NCI-H1436 treated with DMSO at 0.1 percent for 48 hours (cell line): Measurements from ENCODE around the gene NKAIN1.
"Not testable (repeated sequence)": the region's sequence is repeated elsewhere in the genome, so short reads cannot be mapped to it uniquely, and the experiment has no call there.

Source experiments
- DNase-seq: peaks from one replicate; lab custom pipeline; 2025; lab: John Stamatoyannopoulos, UW

NKAIN1 gene

DNA sequence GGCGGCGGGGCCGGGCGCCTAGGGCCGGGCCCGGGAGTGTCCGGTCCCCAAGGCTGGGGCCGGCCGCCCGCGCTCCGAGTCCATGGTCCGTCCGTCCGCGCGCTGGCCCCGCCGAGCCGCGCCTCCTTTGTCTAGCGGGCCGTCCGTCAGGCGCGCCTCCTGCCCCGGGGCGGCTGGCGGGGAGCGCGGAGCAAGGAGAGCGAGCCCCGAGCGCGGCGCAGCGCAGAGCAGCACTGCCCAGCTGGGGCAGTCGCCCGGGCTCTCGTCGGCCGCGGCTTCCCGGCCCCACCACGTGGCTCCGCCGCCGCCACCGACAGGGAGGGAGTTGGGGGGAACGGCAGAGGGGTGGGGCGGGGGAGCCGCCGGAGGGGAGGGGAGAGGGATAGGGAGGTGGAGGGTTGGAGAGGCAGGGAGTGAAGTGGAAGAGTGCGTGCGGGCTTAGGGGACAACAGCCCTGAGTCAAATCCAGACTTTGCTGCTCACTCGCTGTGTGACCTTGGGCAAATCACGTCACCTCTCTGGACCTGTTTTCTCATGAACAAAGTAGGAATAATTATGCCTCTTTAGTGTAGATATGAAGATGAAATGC is at the start of gene NKAIN1:
Gene NKAIN1 (minus strand): TSS at position 235 of the 589 bp plus-strand sequence. CDS start 340 bp downstream, outside the sequence.
- DNase-seq: no peak

DNA sequence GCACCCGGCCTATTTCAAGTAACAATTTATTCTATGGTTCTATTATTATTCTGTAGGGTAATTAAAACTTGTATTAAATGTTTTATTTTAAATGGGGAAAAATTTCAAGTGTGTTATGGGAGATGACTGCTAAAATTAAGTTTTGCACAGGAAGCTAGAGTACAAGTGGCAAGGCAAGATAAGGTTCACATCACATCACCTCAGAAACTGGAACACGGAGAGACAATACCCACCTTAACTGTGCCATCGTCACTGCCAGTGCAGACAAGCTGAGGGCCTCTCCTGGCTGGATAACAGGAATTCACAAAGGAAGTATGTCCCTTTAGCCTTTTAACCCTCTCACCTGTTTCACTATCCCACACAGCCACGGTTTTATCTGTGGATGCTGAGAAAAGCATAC is 49.3 kb upstream of the NKAIN1 start:
- DNase-seq: no peak

- not testable (repeated sequence) for DNase-seq
Measured at GRCh38 chr1:31287791-31288190, 48.1 kb upstream of the NKAIN1 start.

- DNase-seq: not testable (repeated sequence)
Measured at GRCh38 chr1:31282426-31282825, 42.7 kb upstream of the NKAIN1 start.

GRCh38 chr1:31273619-31274018 is 33.9 kb upstream of the NKAIN1 start:
- DNase-seq: no peak

DNA sequence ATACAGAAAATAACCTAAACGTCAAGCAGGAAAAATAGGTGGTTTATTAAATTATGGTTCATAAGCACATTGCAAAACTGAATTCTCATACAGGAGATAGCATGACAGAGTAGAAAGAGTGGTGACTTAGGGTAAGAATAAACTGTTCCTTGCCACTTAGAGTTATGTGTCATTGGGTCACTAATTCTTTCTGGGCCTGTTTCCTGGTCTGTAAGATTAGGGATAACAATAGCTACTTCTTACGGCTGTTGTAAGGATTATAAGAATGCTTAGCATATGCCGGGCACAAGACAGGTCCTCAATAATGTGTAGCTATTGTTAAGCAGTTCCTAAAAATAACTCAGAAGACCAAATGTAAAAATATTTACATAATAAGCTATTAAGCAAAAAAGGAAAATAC is 32.7 kb upstream of the NKAIN1 start:
- DNase-seq: no peak

DNA sequence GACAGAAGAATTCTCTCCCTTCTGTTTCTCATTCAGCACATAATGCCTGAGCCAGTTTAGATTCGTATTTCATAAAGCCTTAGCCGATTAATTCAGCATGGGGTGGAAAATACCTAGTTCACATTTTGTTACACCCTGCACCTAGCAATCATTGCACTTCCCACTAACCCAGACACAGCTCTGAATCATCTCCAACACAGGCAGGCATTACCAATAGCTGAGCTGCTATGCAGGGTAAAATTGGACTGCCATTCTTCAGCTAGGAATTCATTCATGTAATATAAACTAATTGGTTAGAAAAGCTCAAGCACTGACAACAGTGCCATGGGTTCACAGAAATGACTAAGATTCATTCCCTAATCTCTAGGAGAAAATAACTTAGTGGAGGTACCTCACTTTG is 26.9 kb upstream of the NKAIN1 start:
- DNase-seq: no peak

GRCh38 chr1:31264790-31265386 is 25.2 kb upstream of the NKAIN1 start:
- no peak for DNase-seq

DNA sequence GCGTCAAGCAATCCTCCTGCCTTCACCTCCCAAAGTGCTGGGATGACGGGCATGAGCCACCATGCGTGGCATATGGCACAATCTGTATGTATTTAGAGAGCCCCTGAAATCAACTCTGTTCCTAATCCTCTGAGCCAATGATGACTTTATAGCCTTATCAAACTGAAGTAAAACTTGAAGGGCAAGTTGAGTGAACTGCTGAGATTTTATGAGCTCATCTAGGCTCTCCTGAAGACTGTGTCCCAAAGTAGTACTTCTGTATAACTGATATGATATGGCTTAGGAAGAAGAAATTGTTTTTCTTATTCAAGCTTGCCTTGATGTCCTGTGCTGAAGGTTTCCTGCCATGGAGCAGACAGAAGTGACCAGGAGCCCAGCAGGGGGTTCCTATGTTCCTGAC is 23.7 kb upstream of the NKAIN1 start:
- DNase-seq: no peak

- not testable (repeated sequence) for DNase-seq
Measured at GRCh38 chr1:31262393-31262792, 22.7 kb upstream of the NKAIN1 start.

GRCh38 chr1:31261916-31262315 is 22.2 kb upstream of the NKAIN1 start:
- DNase-seq: no peak

GRCh38 chr1:31259746-31260145 is 20.1 kb upstream of the NKAIN1 start:
- DNase-seq: no peak

DNA sequence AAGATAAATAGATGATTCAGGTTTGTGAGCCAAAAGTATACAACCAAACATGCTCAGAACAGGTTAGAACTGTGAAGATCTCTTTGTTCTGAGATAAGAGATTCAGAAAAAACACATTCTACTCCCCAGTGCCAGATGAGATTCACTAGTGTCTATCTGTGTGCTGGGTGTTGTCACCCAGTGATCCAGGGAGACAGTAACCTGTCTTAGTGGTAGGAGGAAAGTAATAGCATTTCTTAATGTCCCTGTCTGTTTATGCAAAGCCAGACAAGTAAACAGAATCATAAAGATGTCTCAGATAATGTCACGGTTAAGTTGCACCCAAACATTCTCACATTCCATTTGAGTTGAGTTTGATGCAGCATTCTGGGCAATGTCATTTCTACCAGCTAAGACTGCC is 18.9 kb upstream of the NKAIN1 start:
- no peak for DNase-seq

- no peak for DNase-seq
Measured at GRCh38 chr1:31257213-31257612, 17.5 kb upstream of the NKAIN1 start.

- no peak for DNase-seq
Measured at GRCh38 chr1:31249854-31250253, 10.2 kb upstream of the NKAIN1 start.

DNA sequence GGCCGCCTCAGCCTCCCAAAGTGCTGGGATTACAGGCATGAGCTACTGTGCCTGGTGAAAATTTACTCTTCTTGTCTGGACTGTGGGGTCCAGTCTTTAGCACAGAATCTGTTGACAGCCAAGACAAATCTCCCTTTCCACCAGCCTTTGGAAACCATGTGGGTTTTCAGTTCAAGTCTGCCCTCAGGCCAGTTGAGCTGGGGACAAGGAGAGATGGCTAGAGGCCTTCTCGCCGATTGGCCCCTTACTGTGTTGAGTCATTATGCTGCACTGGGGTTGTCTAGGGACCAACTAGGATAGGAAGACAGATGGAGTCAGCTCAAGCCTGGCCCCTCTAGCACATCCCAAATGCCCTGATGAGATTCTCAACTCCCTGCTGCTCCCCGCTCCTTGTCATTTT is 8.6 kb upstream of the NKAIN1 start:
- no peak for DNase-seq

- no peak for DNase-seq
Measured at GRCh38 chr1:31244326-31244725, 4.6 kb upstream of the NKAIN1 start.

DNA sequence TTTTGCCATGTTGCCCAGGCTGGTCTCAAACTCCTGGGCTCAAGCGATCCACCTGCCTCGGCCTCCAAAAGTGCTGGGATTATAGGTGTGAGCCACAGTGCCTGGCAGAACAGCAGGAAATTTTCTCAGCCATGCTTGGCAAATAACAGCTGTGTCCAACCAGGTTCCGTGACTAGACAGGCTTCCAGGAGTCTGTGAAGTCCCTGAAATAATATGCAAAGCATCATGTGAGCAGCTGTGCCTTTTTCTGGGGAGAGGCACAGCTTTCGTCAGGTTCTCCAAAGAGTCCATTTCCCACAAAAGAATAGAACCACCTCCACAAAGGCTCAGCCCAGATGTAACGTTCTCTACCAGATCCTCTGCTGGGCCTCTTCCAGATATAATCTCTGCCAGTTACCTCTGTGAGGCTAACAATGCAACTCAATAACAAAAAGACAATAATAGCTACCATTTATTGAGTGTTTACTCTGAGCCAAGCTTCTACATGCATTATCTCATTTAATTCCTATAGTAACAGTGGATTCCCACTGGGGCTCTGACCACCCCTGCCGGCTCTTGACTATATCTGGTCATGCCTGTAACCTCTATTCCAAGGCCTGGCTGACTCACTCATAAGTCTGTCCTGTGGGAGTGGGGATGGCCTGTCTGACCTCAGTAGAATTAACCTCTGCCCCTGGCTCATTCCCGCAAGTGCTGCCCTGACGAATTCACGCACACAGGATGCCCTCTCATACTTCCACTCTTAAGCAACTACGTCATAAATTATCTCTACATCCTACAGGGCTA is 4.0 kb upstream of the NKAIN1 start:
- no peak for DNase-seq

GRCh38 chr1:31241321-31241720 is 1.6 kb upstream of the NKAIN1 start:
- DNase-seq: no peak

DNA sequence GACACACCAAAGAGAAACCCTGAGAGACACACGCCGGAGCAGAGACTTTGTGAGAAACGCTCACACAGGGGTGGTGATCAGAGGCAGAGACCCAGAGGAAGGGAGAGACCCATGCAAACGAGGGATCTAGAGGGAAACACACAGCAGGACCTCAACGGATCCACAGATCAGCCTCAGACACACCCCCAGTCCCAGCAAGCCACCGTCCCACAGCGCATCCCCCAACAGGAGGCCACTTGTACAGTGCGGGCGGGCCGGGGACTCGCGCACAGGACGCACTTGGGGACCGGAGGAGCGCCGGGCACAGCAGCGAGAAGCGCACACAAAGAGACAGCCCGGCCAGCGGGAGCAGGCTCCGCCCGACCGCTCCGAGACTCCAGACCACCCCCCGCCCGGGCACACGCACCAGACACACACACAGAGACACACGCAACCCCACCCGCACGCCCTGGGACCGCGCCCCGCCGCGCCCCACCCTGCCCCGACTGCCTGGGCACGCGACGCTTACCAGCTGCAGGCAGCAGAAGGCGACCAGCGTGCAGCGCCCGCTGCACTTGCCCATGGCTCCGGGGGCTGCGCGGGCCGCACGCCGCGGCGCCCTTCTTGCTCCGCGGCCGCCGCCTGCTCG is 587 bp downstream of the NKAIN1 start:
- no peak for DNase-seq

DNA sequence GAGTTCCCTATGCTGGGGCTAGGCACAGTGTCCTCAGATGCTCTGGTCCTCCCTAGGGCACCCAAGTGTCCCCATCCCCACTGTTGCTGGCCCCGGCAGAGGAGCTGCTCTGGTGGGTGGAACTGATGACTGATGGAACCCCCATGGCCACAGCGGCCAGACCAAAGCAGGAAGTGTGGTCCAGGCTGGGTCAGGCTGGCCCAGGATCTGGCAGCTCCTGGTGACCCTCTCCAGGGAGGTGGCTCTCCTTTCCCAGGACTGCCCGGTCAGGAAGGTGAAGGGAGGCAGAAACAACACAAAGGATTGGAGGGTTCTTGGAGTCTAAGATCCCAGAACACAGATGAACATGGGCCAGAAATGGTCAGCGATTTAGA is 1.1 kb downstream of the NKAIN1 start:
- no peak for DNase-seq

DNA sequence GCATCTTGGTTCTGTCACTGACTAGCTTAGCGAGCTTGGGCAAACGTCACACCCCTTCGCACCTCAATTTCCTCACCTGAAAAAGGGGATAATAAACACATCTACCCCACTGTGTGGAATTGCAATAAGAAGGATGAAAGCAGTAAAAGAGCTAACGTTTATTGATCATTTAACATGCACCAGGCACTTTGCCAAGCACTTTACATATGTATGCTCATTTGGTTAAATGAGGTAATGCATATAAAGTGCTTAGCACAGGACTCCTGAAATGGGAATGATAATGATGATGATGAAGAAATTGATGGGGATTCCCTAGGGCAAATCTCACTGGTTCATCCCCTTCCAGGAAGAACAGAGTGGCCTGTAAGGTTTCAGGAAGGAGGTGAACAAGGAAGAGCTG is 4.8 kb downstream of the NKAIN1 start:
- no peak for DNase-seq

DNA sequence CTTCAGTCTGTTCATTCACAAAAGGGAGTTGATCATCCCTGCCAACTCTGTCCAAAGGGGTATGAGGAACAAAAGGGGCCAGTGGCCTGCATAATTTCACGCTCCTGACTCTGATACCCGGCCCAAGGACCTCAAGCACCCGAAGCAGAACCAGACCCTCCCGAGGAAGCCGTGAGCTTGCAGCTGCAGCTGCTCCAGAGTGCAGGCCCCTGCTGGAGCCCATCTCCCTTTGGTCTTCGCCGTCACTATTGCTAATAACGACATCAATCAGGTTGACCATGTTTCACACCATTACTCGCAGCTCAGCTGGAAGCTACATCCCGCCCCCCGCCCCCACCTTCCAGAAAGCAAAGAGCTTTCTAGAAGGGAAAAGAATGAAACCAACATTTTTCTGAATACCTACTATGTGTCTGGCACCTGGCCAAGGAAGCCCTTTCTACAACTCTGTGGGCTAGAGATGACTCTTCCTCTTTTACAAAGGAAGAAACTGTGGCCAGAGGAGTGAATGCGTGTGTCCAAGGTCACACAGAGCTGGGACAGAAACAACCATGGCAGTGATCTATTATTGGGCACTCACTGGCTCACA is 5.5 kb downstream of the NKAIN1 start:
- DNase-seq: no peak
